Gastrocnemius medialis (tissue), 4 donors: ENCODE measurements around the gene PLCE1.

Experiments used
- POLR2A ChIP-seq, 2 donors: fragments of 450-650 bp; IDR thresholded peaks; one replicate each; pipeline ENCODE4 v1.6.1; 2017; ENCODE audit warnings: antibody characterized with exemption in 2 of 2, mild to moderate bottlenecking in 2 of 2, moderate library complexity in 2 of 2
- TF ChIP-seq, protein P1 (sequence below), 5 experiments: fragments of 450-650 bp in 3 of 5; fragments of 200-600 bp in 2 of 5; sonication (generic) in 2 of 5; IDR thresholded peaks in 4 of 5; conservative IDR thresholded peaks in 1 of 5; 1 replicate in 4 of 5; 2 replicates in 1 of 5; pipeline ENCODE4 v1.5.1; 2016 to 2019; ENCODE audit warnings: antibody characterized with exemption in 5 of 5, mild to moderate bottlenecking in 3 of 5, moderate library complexity in 3 of 5

DNA sequence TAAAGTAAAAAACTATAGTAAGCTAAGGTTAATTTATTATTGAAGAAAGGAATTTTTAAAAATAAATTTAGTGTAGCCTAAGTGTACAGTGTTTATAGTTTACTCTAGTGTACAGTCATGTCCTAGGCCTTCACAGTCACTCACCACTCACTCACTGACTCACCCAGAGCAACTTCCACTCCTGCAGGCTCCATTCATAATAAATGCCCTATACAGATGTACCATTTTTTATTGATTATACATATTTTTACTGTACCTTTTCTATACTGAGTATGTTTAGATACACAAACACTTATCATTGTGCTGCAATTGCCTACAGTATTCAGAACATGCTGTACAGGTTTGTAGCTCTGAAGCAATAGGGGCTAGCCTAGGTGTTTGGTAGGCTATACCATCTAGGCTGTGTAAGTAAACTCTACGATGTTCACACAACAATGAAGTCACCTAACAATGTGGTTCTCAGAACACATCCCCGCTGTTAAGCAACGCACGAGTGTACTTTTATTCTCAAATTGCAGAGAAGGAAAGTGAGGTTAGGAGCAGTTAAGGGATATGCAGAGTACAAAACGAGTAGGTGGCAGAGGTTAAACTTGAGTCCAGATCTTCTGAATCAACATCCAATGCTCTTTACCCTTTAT, 38.9 kb upstream of the PLCE1 start:
- TF ChIP-seq, protein P1, sequence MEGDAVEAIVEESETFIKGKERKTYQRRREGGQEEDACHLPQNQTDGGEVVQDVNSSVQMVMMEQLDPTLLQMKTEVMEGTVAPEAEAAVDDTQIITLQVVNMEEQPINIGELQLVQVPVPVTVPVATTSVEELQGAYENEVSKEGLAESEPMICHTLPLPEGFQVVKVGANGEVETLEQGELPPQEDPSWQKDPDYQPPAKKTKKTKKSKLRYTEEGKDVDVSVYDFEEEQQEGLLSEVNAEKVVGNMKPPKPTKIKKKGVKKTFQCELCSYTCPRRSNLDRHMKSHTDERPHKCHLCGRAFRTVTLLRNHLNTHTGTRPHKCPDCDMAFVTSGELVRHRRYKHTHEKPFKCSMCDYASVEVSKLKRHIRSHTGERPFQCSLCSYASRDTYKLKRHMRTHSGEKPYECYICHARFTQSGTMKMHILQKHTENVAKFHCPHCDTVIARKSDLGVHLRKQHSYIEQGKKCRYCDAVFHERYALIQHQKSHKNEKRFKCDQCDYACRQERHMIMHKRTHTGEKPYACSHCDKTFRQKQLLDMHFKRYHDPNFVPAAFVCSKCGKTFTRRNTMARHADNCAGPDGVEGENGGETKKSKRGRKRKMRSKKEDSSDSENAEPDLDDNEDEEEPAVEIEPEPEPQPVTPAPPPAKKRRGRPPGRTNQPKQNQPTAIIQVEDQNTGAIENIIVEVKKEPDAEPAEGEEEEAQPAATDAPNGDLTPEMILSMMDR (IDR thresholded peaks at IDR 0.05 in 4 of 5, conservative IDR thresholded peaks at IDR 0.05 in 1 of 5), result no peak
- TF ChIP-seq POLR2A (IDR thresholded peaks at IDR 0.05), result no peak
